COLO829 (cell line): ENCODE results near the gene GPR63.
A peak's percentile ranks its signal among the peaks of the same experiment; 100 is the strongest.
"Not testable (repeated sequence)": the region's sequence is repeated elsewhere in the genome, so short reads cannot be mapped to it uniquely, and the experiment has no call there.

Experiments
- DNase-seq: peaks from one replicate; pipeline ENCODE4 v3.0.0; 2012; ENCODE audit warnings: low spot score

GPR63 gene

GRCh38 chr6:96837081-96837971 lies at the start of gene GPR63:
Gene GPR63 (minus strand): TSS chr6:96837477. CDS start chr6:96799731, 37,746 bp downstream.
- DNase-seq: peak; percentile 69

- no peak for DNase-seq
These were observed 49.2 kb upstream of the GPR63 start for GRCh38 chr6:96886519-96886918.

GRCh38 chr6:96885187-96885631 lies 47.9 kb upstream of the GPR63 start:
- not testable (repeated sequence) for DNase-seq

GRCh38 chr6:96878143-96878542 lies 40.9 kb upstream of the GPR63 start:
- no peak for DNase-seq

GRCh38 chr6:96876886-96877545 lies 39.7 kb upstream of the GPR63 start:
- no peak for DNase-seq

GRCh38 chr6:96872976-96873375 lies 35.7 kb upstream of the GPR63 start:
- no peak for DNase-seq

GRCh38 chr6:96865055-96865405 lies 27.8 kb upstream of the GPR63 start:
- no peak for DNase-seq

GRCh38 chr6:96864216-96865054 lies 27.2 kb upstream of the GPR63 start:
- no peak for DNase-seq

- DNase-seq: no peak
These were observed 25.3 kb upstream of the GPR63 start for GRCh38 chr6:96862560-96862959.

- no peak for DNase-seq
These were observed 24.3 kb upstream of the GPR63 start for GRCh38 chr6:96861588-96861987.

GRCh38 chr6:96856856-96857255 lies 19.6 kb upstream of the GPR63 start:
- DNase-seq: no peak

- DNase-seq: no peak
These were observed 15.8 kb upstream of the GPR63 start for GRCh38 chr6:96853083-96853482.

- DNase-seq: no peak
These were observed 15.3 kb upstream of the GPR63 start for GRCh38 chr6:96852605-96853004.

GRCh38 chr6:96851858-96852257 lies 14.6 kb upstream of the GPR63 start:
- DNase-seq: no peak

GRCh38 chr6:96849615-96850014 lies 12.3 kb upstream of the GPR63 start:
- no peak for DNase-seq

- DNase-seq: no peak
These were observed 7.3 kb upstream of the GPR63 start for GRCh38 chr6:96844530-96844929.

- no peak for DNase-seq
These were observed 4.1 kb upstream of the GPR63 start for GRCh38 chr6:96841345-96841744.

GRCh38 chr6:96836631-96837080 lies 621 bp downstream of the GPR63 start:
- no peak for DNase-seq

- DNase-seq: no peak
These were observed 3.2 kb downstream of the GPR63 start for GRCh38 chr6:96834070-96834469.

- no peak for DNase-seq
These were observed 4.5 kb downstream of the GPR63 start for GRCh38 chr6:96832780-96833179.

- DNase-seq: no peak
These were observed 10.4 kb downstream of the GPR63 start for GRCh38 chr6:96826865-96827264.

GRCh38 chr6:96823743-96824142 lies 13.5 kb downstream of the GPR63 start:
- DNase-seq: no peak
